A549 (cell line): ENCODE results near the gene BCAT1.

Source experiments
- ATOH8 ChIP-seq: fragments of 250-450 bp; sonication (Bioruptor Pico); IDR thresholded peaks from 2 replicates; pipeline ENCODE4 v1.5.0; 2020; ENCODE audit warnings: low read depth, mild to moderate bottlenecking, moderate library complexity
- BHLHE40 ChIP-seq: IDR thresholded peaks from 2 replicates; pipeline ENCODE4 v1.6.1; 2012; ENCODE audit warnings: low read depth, low read length, inconsistent platforms
- CBX2 ChIP-seq: fragments of 200-600 bp; sonication (generic); IDR thresholded peaks from 2 replicates; pipeline ENCODE4 v1.6.1; 2016; ENCODE audit warnings: low read depth, mild to moderate bottlenecking, borderline replicate concordance
- CEBPB ChIP-seq, 2 experiments: fragments of >200 bp in 1 of 2; sonication (Bioruptor Twin) in 1 of 2; formaldehyde crosslinking in 1 of 2; IDR thresholded peaks; 2 replicates each; pipeline ENCODE4 v1.6.1; 2012 to 2016
- CHD4 ChIP-seq: fragments of 200-600 bp; sonication (generic); IDR thresholded peaks from 2 replicates; pipeline ENCODE4 v1.6.1; 2016; ENCODE audit warnings: antibody characterized with exemption, mild to moderate bottlenecking, borderline replicate concordance
- CTCF ChIP-seq: fragments of >200 bp; sonication (Bioruptor Twin); formaldehyde crosslinking; IDR thresholded peaks from 3 replicates; pipeline ENCODE4 v1.5.1; 2016
- EP300 ChIP-seq, 2 experiments: fragments of >200 bp; sonication (Bioruptor Twin); formaldehyde crosslinking; IDR thresholded peaks; 2 replicates in 1 of 2; 3 replicates in 1 of 2; pipeline ENCODE4 v1.6.1; 2016 to 2017
- JUN ChIP-seq, 2 experiments: fragments of >200 bp; sonication (Bioruptor Twin); formaldehyde crosslinking; IDR thresholded peaks; 2 replicates in 1 of 2; 3 replicates in 1 of 2; pipeline ENCODE4 v1.6.1; 2016 to 2017
- KDM1A ChIP-seq: fragments of 200-600 bp; sonication (generic); IDR thresholded peaks from 2 replicates; pipeline ENCODE4 v1.6.1; 2016; ENCODE audit warnings: low read depth, mild to moderate bottlenecking
- MAFK ChIP-seq: fragments of 450-650 bp; IDR thresholded peaks from 2 replicates; pipeline ENCODE4 v1.6.1; 2014; ENCODE audit not compliant: partially characterized antibody
- POLR2A ChIP-seq: IDR thresholded peaks from 2 replicates; pipeline ENCODE4 v1.6.1; 2012; ENCODE audit warnings: mild to moderate bottlenecking, low read length
- RFX5 ChIP-seq: fragments of 450-650 bp; IDR thresholded peaks from 2 replicates; pipeline ENCODE4 v1.7.1; 2014; ENCODE audit warnings: antibody characterized with exemption, mild to moderate bottlenecking, moderate library complexity
- TF ChIP-seq, protein P1 (sequence below): fragments of 200-600 bp; sonication (generic); IDR thresholded peaks from 2 replicates; pipeline ENCODE4 v1.6.1; 2016; ENCODE audit warnings: antibody characterized with exemption, mild to moderate bottlenecking, moderate library complexity
- TF ChIP-seq, protein P2 (sequence below): IDR thresholded peaks from 2 replicates; pipeline ENCODE4 v1.6.1; 2012

DNA sequence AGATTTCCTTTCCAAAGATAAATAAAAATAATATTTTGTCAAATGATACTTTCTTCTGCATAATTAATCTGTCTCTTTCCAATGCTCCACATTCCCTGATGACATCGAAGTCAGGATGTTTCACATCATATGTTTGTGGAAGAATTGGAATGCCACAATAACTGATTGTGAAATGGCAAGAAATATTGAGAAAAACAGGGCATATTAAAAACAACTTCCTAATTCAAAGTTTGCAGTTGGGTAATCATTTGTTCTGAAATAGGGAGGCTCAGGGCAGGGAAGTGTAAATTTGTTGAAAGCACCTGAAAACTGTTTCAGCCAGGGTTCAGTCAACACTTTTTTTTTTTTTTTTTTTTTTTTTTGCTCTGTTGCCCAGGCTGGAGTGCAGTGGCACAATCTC, 50.7 kb downstream of the BCAT1 start:
- TF ChIP-seq CEBPB (IDR thresholded peaks at IDR 0.05) (no peak), BHLHE40 (no peak), EP300 (IDR thresholded peaks at IDR 0.05) (no peak), POLR2A (no peak), JUN (IDR thresholded peaks at IDR 0.05) (no peak), CTCF (no peak), RFX5 (no peak), ATOH8 (CRISPR knock-in tag) (no peak), CHD4 (no peak), MAFK (no peak), KDM1A (no peak), CBX2 (no peak)
- TF ChIP-seq, protein P1, sequence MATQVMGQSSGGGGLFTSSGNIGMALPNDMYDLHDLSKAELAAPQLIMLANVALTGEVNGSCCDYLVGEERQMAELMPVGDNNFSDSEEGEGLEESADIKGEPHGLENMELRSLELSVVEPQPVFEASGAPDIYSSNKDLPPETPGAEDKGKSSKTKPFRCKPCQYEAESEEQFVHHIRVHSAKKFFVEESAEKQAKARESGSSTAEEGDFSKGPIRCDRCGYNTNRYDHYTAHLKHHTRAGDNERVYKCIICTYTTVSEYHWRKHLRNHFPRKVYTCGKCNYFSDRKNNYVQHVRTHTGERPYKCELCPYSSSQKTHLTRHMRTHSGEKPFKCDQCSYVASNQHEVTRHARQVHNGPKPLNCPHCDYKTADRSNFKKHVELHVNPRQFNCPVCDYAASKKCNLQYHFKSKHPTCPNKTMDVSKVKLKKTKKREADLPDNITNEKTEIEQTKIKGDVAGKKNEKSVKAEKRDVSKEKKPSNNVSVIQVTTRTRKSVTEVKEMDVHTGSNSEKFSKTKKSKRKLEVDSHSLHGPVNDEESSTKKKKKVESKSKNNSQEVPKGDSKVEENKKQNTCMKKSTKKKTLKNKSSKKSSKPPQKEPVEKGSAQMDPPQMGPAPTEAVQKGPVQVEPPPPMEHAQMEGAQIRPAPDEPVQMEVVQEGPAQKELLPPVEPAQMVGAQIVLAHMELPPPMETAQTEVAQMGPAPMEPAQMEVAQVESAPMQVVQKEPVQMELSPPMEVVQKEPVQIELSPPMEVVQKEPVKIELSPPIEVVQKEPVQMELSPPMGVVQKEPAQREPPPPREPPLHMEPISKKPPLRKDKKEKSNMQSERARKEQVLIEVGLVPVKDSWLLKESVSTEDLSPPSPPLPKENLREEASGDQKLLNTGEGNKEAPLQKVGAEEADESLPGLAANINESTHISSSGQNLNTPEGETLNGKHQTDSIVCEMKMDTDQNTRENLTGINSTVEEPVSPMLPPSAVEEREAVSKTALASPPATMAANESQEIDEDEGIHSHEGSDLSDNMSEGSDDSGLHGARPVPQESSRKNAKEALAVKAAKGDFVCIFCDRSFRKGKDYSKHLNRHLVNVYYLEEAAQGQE, result no peak
- TF ChIP-seq, protein P2, sequence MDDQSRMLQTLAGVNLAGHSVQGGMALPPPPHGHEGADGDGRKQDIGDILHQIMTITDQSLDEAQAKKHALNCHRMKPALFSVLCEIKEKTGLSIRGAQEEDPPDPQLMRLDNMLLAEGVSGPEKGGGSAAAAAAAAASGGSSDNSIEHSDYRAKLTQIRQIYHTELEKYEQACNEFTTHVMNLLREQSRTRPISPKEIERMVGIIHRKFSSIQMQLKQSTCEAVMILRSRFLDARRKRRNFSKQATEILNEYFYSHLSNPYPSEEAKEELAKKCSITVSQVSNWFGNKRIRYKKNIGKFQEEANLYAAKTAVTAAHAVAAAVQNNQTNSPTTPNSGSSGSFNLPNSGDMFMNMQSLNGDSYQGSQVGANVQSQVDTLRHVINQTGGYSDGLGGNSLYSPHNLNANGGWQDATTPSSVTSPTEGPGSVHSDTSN, result no peak
